HFFc6 (cell line): Measurements from ENCODE around the gene DSTN. TPM values are rescaled to one million over a fixed set of nuclear protein-coding genes. Genes with fewer than 3 reads are reported as not detected.

Experiments used
- DNase-seq: peaks from one replicate; pipeline ENCODE4 v3.0.0-alpha.2; 2018
- H3K27ac Mint-ChIP-seq: 2 replicates; pipeline ENCODE4 v1.8.0; 2020; ENCODE audit warnings: mild to moderate bottlenecking, mixed read lengths
- H3K27me3 Mint-ChIP-seq: 2 replicates; pipeline ENCODE4 v1.8.0; 2021; ENCODE audit warnings: mild to moderate bottlenecking, moderate library complexity, mixed read lengths; ENCODE audit not compliant: insufficient read depth
- H3K36me3 Mint-ChIP-seq: 2 replicates; pipeline ENCODE4 v1.8.0; 2021; ENCODE audit warnings: low read depth, mixed read lengths
- H3K4me1 Mint-ChIP-seq: 2 replicates; pipeline ENCODE4 v1.8.0; 2020; ENCODE audit warnings: low read depth, mixed read lengths
- H3K4me3 Mint-ChIP-seq: 2 replicates; pipeline ENCODE4 v1.8.0; 2020; ENCODE audit warnings: mild to moderate bottlenecking, moderate library complexity, mixed read lengths
- H3K9me3 Mint-ChIP-seq: 2 replicates; pipeline ENCODE4 v1.8.0; 2020; ENCODE audit warnings: mild to moderate bottlenecking, mixed read lengths
- CTCF ChIP-seq: fragments of 200-600 bp; sonication (generic); IDR thresholded peaks from 2 replicates; pipeline ENCODE4 v1.5.0; 2021; ENCODE audit warnings: antibody characterized with exemption, mild to moderate bottlenecking
- total RNA-seq, 6 experiments: library from RNA; stranded (reverse); fragmentation: NEBNext Ultra II Directional; extraction: Animal tissue kit (Norgen Biotek cat#: 25700); gene quantifications; 2 replicates in 1 of 6; 3 replicates in 5 of 6; pipeline ENCODE4 v1.2.3, GENCODE V29; 2021

The DSTN gene
- total RNA-seq, 6 experiments from 2014 or later: 497 to 624 (median 521) TPM

GRCh38 chr20:17594443-17594842, 24.6 kb downstream of the DSTN start:
- Mint-ChIP-seq H3K27me3 (no peaks in the 10 kb centered on the region; the same call in 1 of the 2 replicates), H3K9me3 (no peaks in the 10 kb centered on the region), H3K4me3 (no peak overlapping the region; the same call in 1 of the 2 replicates), H3K4me1 (peaks cover 85% of the 10 kb centered on the region), H3K27ac (peak overlapping the region; percentile 22), H3K36me3 (peaks cover 31% of the 10 kb centered on the region)
- no peak for DNase-seq
- TF ChIP-seq CTCF: no peak

- no peaks in the 10 kb centered on the region; the same call in 1 of the 2 replicates for H3K27me3 Mint-ChIP-seq
- H3K4me1 Mint-ChIP-seq: peaks cover 87% of the 10 kb centered on the region
- no peaks in the 10 kb centered on the region for H3K9me3 Mint-ChIP-seq
- no peak for DNase-seq
- peaks cover 31% of the 10 kb centered on the region for H3K36me3 Mint-ChIP-seq
- no peak overlapping the region for H3K4me3 Mint-ChIP-seq
- TF ChIP-seq CTCF: no peak
- no peak overlapping the region for H3K27ac Mint-ChIP-seq
Measured at GRCh38 chr20:17595856-17596255, 26.0 kb downstream of the DSTN start.

GRCh38 chr20:17598013-17598550, 28.2 kb downstream of the DSTN start:
- no peak for DNase-seq
- no peak overlapping the region for H3K4me3 Mint-ChIP-seq
- no peak overlapping the region for H3K27ac Mint-ChIP-seq
- peaks cover 85% of the 10 kb centered on the region for H3K4me1 Mint-ChIP-seq
- no peaks in the 10 kb centered on the region; the same call in 1 of the 2 replicates for H3K27me3 Mint-ChIP-seq
- peaks cover 32% of the 10 kb centered on the region for H3K36me3 Mint-ChIP-seq
- no peaks in the 10 kb centered on the region for H3K9me3 Mint-ChIP-seq
- TF ChIP-seq CTCF: no peak

- Mint-ChIP-seq H3K27ac (peak overlapping the region; percentile 42; the same call in 1 of the 2 replicates), H3K9me3 (no peaks in the 10 kb centered on the region), H3K36me3 (peaks cover 40% of the 10 kb centered on the region), H3K27me3 (no peaks in the 10 kb centered on the region; the same call in 1 of the 2 replicates), H3K4me3 (no peak overlapping the region), H3K4me1 (peaks cover 65% of the 10 kb centered on the region)
- no peak for TF ChIP-seq CTCF
- no peak for DNase-seq
Measured at GRCh38 chr20:17601957-17602356, 32.1 kb downstream of the DSTN start.

GRCh38 chr20:17602493-17602892, 32.6 kb downstream of the DSTN start:
- Mint-ChIP-seq H3K9me3 (no peaks in the 10 kb centered on the region), H3K27me3 (peaks cover under 1% of the 10 kb centered on the region; the same call in 1 of the 2 replicates), H3K4me1 (peaks cover 60% of the 10 kb centered on the region), H3K4me3 (no peak overlapping the region), H3K27ac (no peak overlapping the region), H3K36me3 (peaks cover 35% of the 10 kb centered on the region)
- TF ChIP-seq CTCF: no peak
- no peak for DNase-seq
